Astrocyte (in vitro differentiated cells and primary cell): ENCODE results near the gene OBI1. TPM values are rescaled to one million over a fixed set of nuclear protein-coding genes. Genes with fewer than 3 reads are reported as not detected.

Experiments
- DNase-seq: peaks from one replicate; pipeline ENCODE4 v3.0.0-alpha.2; 2010; ENCODE audit warnings: low read depth
- FAIRE-seq: peaks from 2 replicates; lab custom pipeline; 2011; peaks lifted over from hg19 to GRCh38; lab: Jason Lieb, UNC
- H2AFZ ChIP-seq: 2 replicates; pipeline ENCODE4 v1.6.0; 2012; ENCODE audit warnings: low read depth, low read length, inconsistent platforms
- H3K27ac ChIP-seq: 2 replicates; pipeline ENCODE4 v1.5.1; 2011; ENCODE audit warnings: low read depth, low read length, inconsistent platforms
- H3K27me3 ChIP-seq: 2 replicates; pipeline ENCODE4 v1.6.0; 2011; ENCODE audit warnings: low read length, inconsistent platforms; ENCODE audit not compliant: insufficient read depth
- H3K36me3 ChIP-seq: 2 replicates; pipeline ENCODE4 v1.5.1; 2011; ENCODE audit warnings: low read length, inconsistent platforms; ENCODE audit not compliant: insufficient read depth
- H3K4me1 ChIP-seq: 2 replicates; pipeline ENCODE4 v1.5.1; 2011; ENCODE audit warnings: low read length, inconsistent platforms; ENCODE audit not compliant: insufficient read depth
- H3K4me2 ChIP-seq: 2 replicates; pipeline ENCODE4 v1.6.0; 2012; ENCODE audit warnings: low read length, inconsistent platforms
- H3K4me3 ChIP-seq: 2 replicates; pipeline ENCODE4 v1.5.1; 2011; ENCODE audit warnings: low read depth, mild to moderate bottlenecking, low read length, inconsistent platforms; ENCODE audit not compliant: insufficient read depth
- H3K79me2 ChIP-seq: 2 replicates; pipeline ENCODE4 v1.6.0; 2012; ENCODE audit warnings: mild to moderate bottlenecking, low read length, inconsistent platforms; ENCODE audit not compliant: insufficient read depth
- H3K9ac ChIP-seq: 2 replicates; pipeline ENCODE4 v1.6.0; 2012; ENCODE audit warnings: mild to moderate bottlenecking, low read length, inconsistent platforms
- H3K9me3 ChIP-seq: 2 replicates; pipeline ENCODE4 v1.5.1; 2012; ENCODE audit warnings: low read depth, mild to moderate bottlenecking, low read length, inconsistent platforms; ENCODE audit not compliant: insufficient read depth
- H4K20me1 ChIP-seq: 2 replicates; pipeline ENCODE4 v1.6.0; 2012; ENCODE audit warnings: low read length, inconsistent platforms; ENCODE audit not compliant: insufficient read depth
- H3K27ac Mint-ChIP-seq: one replicate; pipeline ENCODE4 v1.8.0; 2021; ENCODE audit warnings: mild to moderate bottlenecking, mixed read lengths; ENCODE audit not compliant: unreplicated experiment
- H3K27me3 Mint-ChIP-seq: one replicate; pipeline ENCODE4 v1.8.0; 2021; ENCODE audit warnings: low read depth, mixed read lengths; ENCODE audit not compliant: unreplicated experiment
- H3K36me3 Mint-ChIP-seq: one replicate; pipeline ENCODE4 v1.8.0; 2021; ENCODE audit warnings: low read depth, mixed read lengths; ENCODE audit not compliant: unreplicated experiment
- H3K4me1 Mint-ChIP-seq: one replicate; pipeline ENCODE4 v1.8.0; 2021; ENCODE audit warnings: low read depth, mixed read lengths; ENCODE audit not compliant: unreplicated experiment
- H3K4me3 Mint-ChIP-seq: one replicate; pipeline ENCODE4 v1.8.0; 2021; ENCODE audit warnings: mild to moderate bottlenecking, moderate library complexity, mixed read lengths; ENCODE audit not compliant: unreplicated experiment
- H3K9me3 Mint-ChIP-seq: one replicate; pipeline ENCODE4 v1.8.0; 2021; ENCODE audit warnings: mild to moderate bottlenecking, mixed read lengths; ENCODE audit not compliant: unreplicated experiment
- CTCF ChIP-seq: IDR thresholded peaks from 2 replicates; pipeline ENCODE4 v1.5.1; 2011; ENCODE audit warnings: low read depth, mild to moderate bottlenecking, inconsistent platforms, low read length, moderate library complexity; ENCODE audit not compliant: insufficient read depth
- EZH2 ChIP-seq: IDR thresholded peaks from 2 replicates; pipeline ENCODE4 v1.6.1; 2012; ENCODE audit warnings: mild to moderate bottlenecking, low read length, inconsistent platforms; ENCODE audit not compliant: insufficient read depth
- total RNA-seq: library from RNA; stranded (reverse); gene quantifications from 2 replicates; pipeline ENCODE4 v1.2.1, GENCODE V29; 2021

OBI1 gene
- total RNA-seq, 1 donor from 2014 or later, result 13.2 TPM

- no peak for FAIRE-seq
Measured at GRCh38 chr13:78586706-78587105, 72.2 kb downstream of the OBI1 start.

GRCh38 chr13:78576261-78576660 lies 82.7 kb downstream of the OBI1 start:
- Histone ChIP-seq H3K36me3 (no peaks in the 10 kb centered on the region), H3K27me3 (no peaks in the 10 kb centered on the region), H4K20me1 (no peaks in the 10 kb centered on the region), H3K9me3 (no peaks in the 10 kb centered on the region), H2AFZ (no peak overlapping the region), H3K9ac (no peak overlapping the region), H3K4me1 (no peaks in the 10 kb centered on the region), H3K79me2 (no peaks in the 10 kb centered on the region), H3K4me2 (no peak overlapping the region), H3K4me3 (no peak overlapping the region), H3K27ac (no peak overlapping the region)
- DNase-seq, result no peak
- Mint-ChIP-seq H3K27me3 (peaks cover 5% of the 10 kb centered on the region), H3K36me3 (no peaks in the 10 kb centered on the region), H3K4me3 (no peak overlapping the region), H3K4me1 (no peaks in the 10 kb centered on the region), H3K27ac (no peak overlapping the region), H3K9me3 (no peaks in the 10 kb centered on the region)
- no peak for FAIRE-seq
- TF ChIP-seq EZH2 (no peak), CTCF (no peak)

More at GRCh38 chr13:78586706-78587105, 72.2 kb downstream of the OBI1 start:
- Histone ChIP-seq H3K4me2 (no peak overlapping the region), H4K20me1 (no peaks in the 10 kb centered on the region), H3K79me2 (no peaks in the 10 kb centered on the region), H3K36me3 (no peaks in the 10 kb centered on the region), H3K4me3 (no peak overlapping the region), H3K4me1 (no peaks in the 10 kb centered on the region), H2AFZ (no peak overlapping the region), H3K27ac (no peak overlapping the region), H3K9me3 (peaks cover 3% of the 10 kb centered on the region), H3K27me3 (peaks cover 30% of the 10 kb centered on the region), H3K9ac (no peak overlapping the region)
- no peak overlapping the region for H3K27ac Mint-ChIP-seq
- no peak for DNase-seq
- H3K4me1 Mint-ChIP-seq, result no peaks in the 10 kb centered on the region
- H3K9me3 Mint-ChIP-seq, result peaks cover 4% of the 10 kb centered on the region
- H3K4me3 Mint-ChIP-seq, result no peak overlapping the region
- TF ChIP-seq EZH2, result no peak
- no peak for TF ChIP-seq CTCF
- peaks cover 54% of the 10 kb centered on the region for H3K27me3 Mint-ChIP-seq
- H3K36me3 Mint-ChIP-seq, result no peaks in the 10 kb centered on the region

DNA sequence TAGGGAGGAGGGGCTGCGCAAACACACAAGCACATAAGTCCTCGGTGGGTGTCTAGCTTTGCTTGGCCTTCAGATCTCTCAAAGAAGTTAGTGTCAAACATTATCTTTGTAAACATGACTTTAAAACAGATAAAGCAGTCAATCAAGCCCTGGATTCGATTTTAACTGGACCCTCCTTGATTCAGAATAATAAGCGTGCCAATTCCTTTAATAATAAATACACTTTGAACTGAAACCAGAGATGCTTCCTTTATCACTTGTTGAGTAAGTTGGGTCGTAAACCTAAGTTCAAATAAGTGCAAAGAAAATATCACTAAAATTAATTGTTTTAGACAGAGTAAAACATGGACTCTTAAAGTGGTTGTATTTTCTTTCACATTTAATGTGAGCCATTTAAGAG lies 86.5 kb downstream of the OBI1 start:
- H3K79me2 ChIP-seq, result no peaks in the 10 kb centered on the region
- no peaks in the 10 kb centered on the region for H3K27me3 ChIP-seq
- Mint-ChIP-seq H3K9me3 (no peaks in the 10 kb centered on the region), H3K27ac (no peak overlapping the region), H3K27me3 (no peaks in the 10 kb centered on the region), H3K4me1 (no peaks in the 10 kb centered on the region), H3K4me3 (no peak overlapping the region), H3K36me3 (no peaks in the 10 kb centered on the region)
- no peak overlapping the region for H3K27ac ChIP-seq
- no peaks in the 10 kb centered on the region for H3K4me1 ChIP-seq
- H3K4me2 ChIP-seq, result no peak overlapping the region
- DNase-seq, result no peak
- H3K4me3 ChIP-seq, result no peak overlapping the region
- TF ChIP-seq EZH2 (no peak), CTCF (no peak)
- FAIRE-seq, result no peak
- H3K9me3 ChIP-seq, result no peaks in the 10 kb centered on the region
- H2AFZ ChIP-seq, result no peak overlapping the region
- H3K36me3 ChIP-seq, result no peaks in the 10 kb centered on the region
- H4K20me1 ChIP-seq, result no peaks in the 10 kb centered on the region
- no peak overlapping the region for H3K9ac ChIP-seq
